NCI-H146 (cell line): ENCODE data around the gene CMIP.

Source experiments
- DNase-seq: peaks from one replicate; lab custom pipeline; 2025; lab: John Stamatoyannopoulos, UW

CMIP gene

GRCh38 chr16:81748476-81749198, 304.0 kb downstream of the CMIP start:
- no peak for DNase-seq

GRCh38 chr16:81752225-81752875, 307.7 kb downstream of the CMIP start:
- no peak for DNase-seq

GRCh38 chr16:81752876-81753227, 308.2 kb downstream of the CMIP start:
- DNase-seq = no peak

GRCh38 chr16:81754858-81755257, 310.2 kb downstream of the CMIP start:
- DNase-seq = no peak

GRCh38 chr16:81755915-81756614, 311.5 kb downstream of the CMIP start:
- no peak for DNase-seq

- DNase-seq = no peak
Observed at GRCh38 chr16:81756615-81757356, 312.2 kb downstream of the CMIP start.

- no peak for DNase-seq
Observed at GRCh38 chr16:81758376-81758775, 313.8 kb downstream of the CMIP start.
